ENCODE data around the gene PRDX2. TPM values are rescaled to one million over a fixed set of nuclear protein-coding genes. Genes with fewer than 3 reads are reported as not detected.

Gene PRDX2
- 100 to 1,000 TPM; 148 to 258 TPM for total RNA-seq

DNA sequence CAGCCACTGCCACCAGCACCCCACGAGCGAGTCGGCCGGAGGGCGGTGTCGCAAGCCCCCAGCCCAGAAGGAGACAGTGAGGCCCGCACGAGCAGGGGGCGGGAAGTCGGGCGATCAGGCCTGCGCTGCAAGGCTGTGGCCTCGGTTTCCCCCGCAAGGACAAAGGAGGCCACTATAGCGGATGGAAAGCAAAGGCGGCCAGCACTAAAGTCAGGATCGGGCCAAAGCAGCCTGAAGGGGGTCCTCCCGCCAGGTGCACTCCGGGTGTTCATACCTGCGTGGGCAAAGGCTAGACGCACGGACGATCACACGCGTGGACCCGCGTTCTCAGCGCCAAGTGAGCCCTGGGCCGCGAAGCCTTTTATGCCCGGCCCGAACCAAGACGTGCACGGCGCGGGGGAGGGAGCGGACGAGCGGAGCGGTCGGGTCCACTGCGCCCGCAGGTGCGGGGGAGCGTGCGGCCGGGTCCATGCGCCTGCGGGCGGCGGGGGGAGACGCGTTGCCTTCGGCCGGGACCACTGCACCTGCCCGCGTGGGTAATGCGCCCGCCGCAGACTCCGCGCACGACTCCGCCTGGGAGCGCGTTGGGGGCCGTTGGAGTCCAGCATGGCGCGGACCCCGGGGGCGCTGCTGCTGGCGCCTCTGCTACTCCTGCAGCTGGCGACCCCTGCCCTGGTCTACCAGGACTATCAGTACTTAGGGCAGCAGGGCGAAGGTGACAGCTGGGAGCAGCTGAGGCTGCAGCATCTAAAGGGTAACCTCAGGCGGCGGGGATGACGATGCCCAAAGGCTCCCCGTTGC, at the start of gene PRDX2, which contains the start of gene THSD8:
PRDX2 (minus strand) TSS at position 335 of the 801 bp plus-strand sequence. CDS start 539 bp downstream, outside the sequence.
THSD8 (plus strand) TSS at position 604 of the 801 bp plus-strand sequence; CDS start at position 607, 3 bp downstream.

GRCh38 chr19:12838182-12838885, 36.7 kb upstream of the PRDX2 start, which contains the start of gene MAST1:
Gene MAST1 (plus strand): TSS chr19:12838515. CDS start chr19:12838573, 58 bp downstream.

GRCh38 chr19:12834566-12834943, 33.0 kb upstream of the PRDX2 start, which contains the start of gene RTBDN:
Gene RTBDN (minus strand): TSS chr19:12834579. CDS start chr19:12829979, 4,600 bp downstream.

DNA sequence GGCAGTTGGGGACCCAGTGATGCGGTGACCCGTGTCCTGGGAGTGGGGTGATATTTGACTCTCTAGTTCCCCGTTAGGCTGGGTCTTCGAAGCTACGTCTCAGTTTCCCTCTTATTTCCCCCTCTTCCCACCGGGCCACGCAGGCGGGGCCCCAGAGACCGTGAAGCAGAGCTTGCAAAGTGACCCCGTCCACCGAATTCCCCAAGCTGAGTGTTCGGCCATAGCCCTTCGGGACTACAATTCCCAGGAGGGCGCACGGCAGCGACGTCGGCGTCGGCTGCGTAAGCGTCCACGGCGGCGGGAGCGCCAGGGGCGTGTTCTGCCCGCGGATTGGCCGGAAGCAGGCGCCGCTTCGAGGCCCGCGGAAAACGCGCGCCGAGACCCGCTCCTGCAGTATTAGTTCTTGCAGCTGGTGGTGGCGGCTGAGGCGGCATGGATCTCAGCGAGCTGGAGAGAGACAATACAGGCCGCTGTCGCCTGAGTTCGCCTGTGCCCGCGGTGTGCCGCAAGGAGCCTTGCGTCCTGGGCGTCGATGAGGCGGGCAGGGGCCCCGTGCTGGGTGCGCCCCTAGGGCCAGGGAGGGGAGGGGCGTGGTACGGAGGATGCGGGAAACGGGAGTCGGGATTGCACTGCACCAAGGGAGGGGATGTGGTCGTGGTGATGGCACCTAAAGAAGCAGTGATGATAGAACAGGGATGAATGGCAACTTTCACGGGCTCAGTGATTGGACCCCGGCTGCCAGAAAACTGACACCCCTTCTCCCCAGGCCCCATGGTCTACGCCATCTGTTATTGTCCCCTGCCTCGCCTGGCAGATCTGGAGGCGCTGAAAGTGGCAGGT, 4.9 kb upstream of the PRDX2 start, which contains the start of gene RNASEH2A:
RNASEH2A (plus strand) TSS at position 343 of the 840 bp plus-strand sequence; CDS start at position 433, 90 bp downstream.

DNA sequence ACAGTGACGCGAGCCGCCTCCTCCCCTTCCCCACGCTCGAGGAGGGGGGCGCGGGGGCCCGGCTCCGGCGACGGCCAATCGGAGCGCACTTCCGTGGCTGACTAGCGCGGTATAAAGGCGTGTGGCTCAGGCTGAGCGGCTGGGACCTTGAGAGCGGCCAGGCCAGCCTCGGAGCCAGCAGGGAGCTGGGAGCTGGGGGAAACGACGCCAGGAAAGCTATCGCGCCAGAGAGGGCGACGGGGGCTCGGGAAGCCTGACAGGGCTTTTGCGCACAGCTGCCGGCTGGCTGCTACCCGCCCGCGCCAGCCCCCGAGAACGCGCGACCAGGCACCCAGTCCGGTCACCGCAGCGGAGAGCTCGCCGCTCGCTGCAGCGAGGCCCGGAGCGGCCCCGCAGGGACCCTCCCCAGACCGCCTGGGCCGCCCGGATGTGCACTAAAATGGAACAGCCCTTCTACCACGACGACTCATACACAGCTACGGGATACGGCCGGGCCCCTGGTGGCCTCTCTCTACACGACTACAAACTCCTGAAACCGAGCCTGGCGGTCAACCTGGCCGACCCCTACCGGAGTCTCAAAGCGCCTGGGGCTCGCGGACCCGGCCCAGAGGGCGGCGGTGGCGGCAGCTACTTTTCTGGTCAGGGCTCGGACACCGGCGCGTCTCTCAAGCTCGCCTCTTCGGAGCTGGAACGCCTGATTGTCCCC, 10.1 kb downstream of the PRDX2 start, which contains the start of gene JUNB:
JUNB (plus strand) TSS at position 142 of the 706 bp plus-strand sequence; CDS start at position 428, 286 bp downstream.

DNA sequence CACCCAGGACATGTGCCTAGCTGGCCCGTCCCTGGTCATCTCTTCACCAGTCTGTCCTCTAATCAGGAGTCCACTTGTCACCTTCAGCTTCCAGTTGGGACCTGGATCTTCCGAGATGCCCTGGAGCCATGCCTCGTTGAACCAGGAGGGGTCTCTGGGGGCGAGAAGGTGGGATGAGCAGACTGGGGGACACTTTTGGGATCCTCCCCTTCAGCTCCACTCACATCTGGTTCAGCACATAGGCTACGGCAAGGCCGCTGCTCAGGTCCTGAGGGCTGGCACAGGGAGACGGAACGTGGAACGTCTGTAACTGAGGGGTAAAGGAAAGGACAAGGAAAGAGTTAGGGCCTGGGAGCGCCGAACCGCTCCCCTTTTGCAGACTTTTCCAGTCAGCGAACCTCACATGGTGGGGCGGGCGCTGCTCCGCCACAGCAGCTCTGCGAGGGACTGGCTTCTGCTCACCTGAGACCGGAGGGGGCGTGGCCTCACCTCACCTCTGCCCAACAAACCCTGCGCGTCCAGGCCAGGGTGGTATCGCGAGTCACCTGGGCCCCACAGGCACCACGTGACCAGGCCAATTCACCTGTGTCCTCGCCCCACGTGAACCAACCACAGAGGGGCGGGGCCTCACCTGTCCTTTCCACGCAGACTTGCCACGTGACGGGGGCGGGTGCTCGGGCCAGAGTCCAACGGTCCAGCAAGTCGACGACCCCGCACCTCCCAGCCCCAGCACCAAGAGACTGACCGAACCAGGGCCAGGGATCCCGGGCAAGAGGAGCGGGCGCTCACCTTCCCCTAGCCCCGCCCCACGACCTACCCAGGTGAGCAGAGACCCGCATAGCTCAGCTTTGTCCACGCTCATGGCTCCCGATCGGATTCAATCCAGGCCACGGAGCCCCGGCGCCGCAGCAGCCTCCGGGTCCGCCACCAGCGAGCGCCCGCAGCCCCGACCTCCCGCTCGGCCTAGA, 26.7 kb downstream of the PRDX2 start, which contains the start of gene HOOK2:
HOOK2 (minus strand) TSS at position 965 of the 968 bp plus-strand sequence; CDS start at position 862, 103 bp downstream.

DNA sequence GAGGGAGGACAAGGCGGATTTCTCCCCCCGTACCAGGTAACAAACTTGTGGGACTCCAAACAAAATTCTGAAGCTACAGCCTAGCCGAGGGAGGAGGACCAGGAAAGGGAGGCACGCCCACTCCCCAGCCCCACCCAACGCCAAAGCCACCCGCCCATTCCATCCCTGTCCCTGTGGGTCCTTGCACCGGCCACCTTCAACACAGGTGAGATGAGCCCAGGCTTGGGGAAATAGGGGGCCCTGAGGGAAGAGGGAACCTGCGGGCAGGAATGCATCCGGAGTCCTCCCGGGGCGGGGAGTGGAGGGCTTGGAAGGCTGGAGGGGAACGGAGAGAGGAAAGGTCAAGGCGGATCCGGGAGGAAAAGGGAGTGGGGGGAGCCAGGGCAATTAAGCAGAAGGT, 50.0 kb downstream of the PRDX2 start, which contains the start of gene BEST2:
BEST2 (plus strand) TSS at position 157 of the 400 bp plus-strand sequence. CDS start 802 bp downstream, outside the sequence.

Small RNAs within 50 kb of the gene (small RNA-seq; reads per million reads assigned to genes)
- 0.17 to 0.52 reads per million in 2 donors for gene MIR5684

Other genes with a start within 250 kb of the PRDX2 start
- gene ZNF490, start 191.0 kb downstream of the PRDX2 start, total RNA-seq = 10 to 100 TPM; 10.7 to 16.9 TPM
- 1 to 10 TPM; 8.7 to 10.0 TPM for gene ZNF791, start 190.9 kb downstream of the PRDX2 start, total RNA-seq
- gene MAN2B1, start 135.1 kb downstream of the PRDX2 start, total RNA-seq = 10 to 100 TPM; 38.3 to 57.5 TPM
- gene WDR83, start 135.0 kb downstream of the PRDX2 start, total RNA-seq = 1 to 10 TPM; 7.3 to 8.6 TPM
- 10 to 100 TPM; 67.4 to 85.9 TPM for gene DHPS, start 119.9 kb downstream of the PRDX2 start, total RNA-seq
- not detected for gene GNG14, start 113.8 kb downstream of the PRDX2 start, total RNA-seq
- 10 to 100 TPM; 14.1 to 14.7 TPM for gene FBXW9, start 105.2 kb downstream of the PRDX2 start, total RNA-seq
- gene TNPO2, start 77.9 kb downstream of the PRDX2 start, total RNA-seq = 10 to 100 TPM; 62.6 to 71.9 TPM
- 100 to 1,000 TPM; 107 to 194 TPM for gene TRIR, start 67.1 kb downstream of the PRDX2 start, total RNA-seq
- gene GET3, start 64.3 kb downstream of the PRDX2 start, total RNA-seq = 100 to 1,000 TPM in 1 of 2 donors, 10 to 100 TPM in 1; 90.9 to 129 TPM
- under 1 TPM in 1 of 2 donors, not detected in 1; under 0.01 TPM for gene BEST2, start 50.0 kb downstream of the PRDX2 start, total RNA-seq
- 1 to 10 TPM; 6.7 to 8.6 TPM for gene HOOK2, start 26.2 kb downstream of the PRDX2 start, total RNA-seq
- gene JUNB, start 10.3 kb downstream of the PRDX2 start, total RNA-seq = 10 to 100 TPM; 65.3 to 88.4 TPM
- not detected for gene THSD8, start 269 bp upstream of the PRDX2 start, total RNA-seq
- gene RNASEH2A, start 4.8 kb upstream of the PRDX2 start, total RNA-seq = 10 to 100 TPM; 26.2 to 69.3 TPM
- gene RTBDN, start 32.8 kb upstream of the PRDX2 start, total RNA-seq = not detected
- gene MAST1, start 36.7 kb upstream of the PRDX2 start, total RNA-seq = 1 to 10 TPM in 1 of 2 donors, under 1 TPM in 1; 0.33 to 2.1 TPM
- gene DNASE2, start 79.6 kb upstream of the PRDX2 start, total RNA-seq = 10 to 100 TPM; 28.0 to 42.3 TPM
- under 1 TPM in 1 of 2 donors, not detected in 1; under 0.01 TPM for gene KLF1, start 85.4 kb upstream of the PRDX2 start, total RNA-seq
- 10 to 100 TPM; 41.0 to 59.6 TPM for gene GCDH, start 89.4 kb upstream of the PRDX2 start, total RNA-seq
- under 1 TPM in 1 of 2 donors, not detected in 1; 0.69 TPM for gene SYCE2, start 117.5 kb upstream of the PRDX2 start, total RNA-seq
- 100 to 1,000 TPM in 1 of 2 donors, 10 to 100 TPM in 1; 77.4 to 131 TPM for gene FARSA, start 131.9 kb upstream of the PRDX2 start, total RNA-seq
- 1,000 to 10,000 TPM; 1,570 to 2,282 TPM for gene CALR, start 136.8 kb upstream of the PRDX2 start, total RNA-seq
- gene RAD23A, start 144.1 kb upstream of the PRDX2 start, total RNA-seq = 100 to 1,000 TPM; 146 to 147 TPM
- gene GADD45GIP1, start 155.4 kb upstream of the PRDX2 start, total RNA-seq = 10 to 100 TPM; 20.3 to 21.3 TPM
- not detected for gene DAND5, start 167.8 kb upstream of the PRDX2 start, total RNA-seq
- 10 to 100 TPM; 19.6 to 27.2 TPM for gene NFIX, start 193.7 kb upstream of the PRDX2 start, total RNA-seq

Data from melanocyte of skin (primary cell).